GM12874 (cell line): ENCODE measurements around the gene MBOAT7.

Experiments used
- TF ChIP-seq, protein P1 (sequence below): IDR thresholded peaks from 2 replicates; pipeline ENCODE4 v1.5.1; 2011; ENCODE audit warnings: low read depth, mild to moderate bottlenecking, control low read depth, low read length, moderate library complexity; ENCODE audit not compliant: insufficient read depth

MBOAT7 gene

DNA sequence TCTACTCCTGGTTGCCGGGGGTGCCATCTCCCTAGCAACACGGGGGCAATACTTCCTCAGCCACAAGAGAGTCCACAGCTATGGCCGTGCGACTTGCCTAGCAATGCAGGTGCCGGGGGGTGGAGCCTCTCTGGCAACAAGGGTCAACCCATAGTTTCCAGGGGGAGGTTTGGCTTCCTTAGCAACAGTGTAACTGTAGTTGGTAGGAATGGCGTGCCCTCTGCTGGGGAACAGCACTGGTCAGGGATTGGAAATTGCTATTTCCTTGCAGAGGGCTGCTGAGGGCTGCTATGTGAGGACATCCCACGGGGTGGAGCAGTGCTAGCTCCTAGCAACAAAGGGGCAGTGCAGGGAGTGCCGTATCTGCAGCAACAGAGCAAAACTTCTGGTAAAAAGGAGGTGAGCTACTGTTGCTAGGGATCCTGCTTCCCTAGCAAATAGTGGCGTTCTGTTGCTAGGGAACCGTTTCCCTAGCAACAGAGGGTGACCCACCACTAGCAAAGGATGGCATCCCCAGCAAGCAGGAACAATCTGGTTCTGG, 9.4 kb downstream of the MBOAT7 start:
- TF ChIP-seq, protein P1, sequence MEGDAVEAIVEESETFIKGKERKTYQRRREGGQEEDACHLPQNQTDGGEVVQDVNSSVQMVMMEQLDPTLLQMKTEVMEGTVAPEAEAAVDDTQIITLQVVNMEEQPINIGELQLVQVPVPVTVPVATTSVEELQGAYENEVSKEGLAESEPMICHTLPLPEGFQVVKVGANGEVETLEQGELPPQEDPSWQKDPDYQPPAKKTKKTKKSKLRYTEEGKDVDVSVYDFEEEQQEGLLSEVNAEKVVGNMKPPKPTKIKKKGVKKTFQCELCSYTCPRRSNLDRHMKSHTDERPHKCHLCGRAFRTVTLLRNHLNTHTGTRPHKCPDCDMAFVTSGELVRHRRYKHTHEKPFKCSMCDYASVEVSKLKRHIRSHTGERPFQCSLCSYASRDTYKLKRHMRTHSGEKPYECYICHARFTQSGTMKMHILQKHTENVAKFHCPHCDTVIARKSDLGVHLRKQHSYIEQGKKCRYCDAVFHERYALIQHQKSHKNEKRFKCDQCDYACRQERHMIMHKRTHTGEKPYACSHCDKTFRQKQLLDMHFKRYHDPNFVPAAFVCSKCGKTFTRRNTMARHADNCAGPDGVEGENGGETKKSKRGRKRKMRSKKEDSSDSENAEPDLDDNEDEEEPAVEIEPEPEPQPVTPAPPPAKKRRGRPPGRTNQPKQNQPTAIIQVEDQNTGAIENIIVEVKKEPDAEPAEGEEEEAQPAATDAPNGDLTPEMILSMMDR, result peak; percentile 46

DNA sequence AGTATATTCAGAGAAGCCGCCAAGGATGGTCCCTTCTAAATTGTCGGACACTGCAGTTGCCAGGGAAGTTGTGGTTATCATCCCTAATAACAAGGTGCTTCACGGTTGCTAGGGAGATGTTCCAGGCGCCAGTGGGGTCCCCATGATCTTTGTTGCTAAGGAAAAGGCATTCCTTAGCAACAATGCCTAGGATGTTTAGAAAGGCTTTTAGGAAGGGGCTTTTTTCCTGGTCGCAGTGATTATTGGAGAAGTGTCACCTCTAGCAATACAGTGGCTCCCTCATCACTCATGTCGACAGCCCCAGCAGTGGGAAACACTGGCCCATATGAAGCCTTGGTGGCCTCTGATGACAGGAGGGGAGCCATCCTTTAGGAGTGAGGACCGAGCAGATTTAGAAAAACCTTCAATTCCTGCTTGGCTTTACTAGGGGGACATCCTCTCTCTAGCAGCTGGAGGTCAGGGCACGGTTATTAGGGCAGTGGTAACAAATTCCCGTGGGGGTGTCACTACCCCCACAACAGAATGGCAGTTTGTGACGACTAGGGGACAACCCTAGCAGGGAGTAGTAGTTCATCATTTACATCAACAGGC, 10.0 kb downstream of the MBOAT7 start:
- TF ChIP-seq, protein P1, result no peak

DNA sequence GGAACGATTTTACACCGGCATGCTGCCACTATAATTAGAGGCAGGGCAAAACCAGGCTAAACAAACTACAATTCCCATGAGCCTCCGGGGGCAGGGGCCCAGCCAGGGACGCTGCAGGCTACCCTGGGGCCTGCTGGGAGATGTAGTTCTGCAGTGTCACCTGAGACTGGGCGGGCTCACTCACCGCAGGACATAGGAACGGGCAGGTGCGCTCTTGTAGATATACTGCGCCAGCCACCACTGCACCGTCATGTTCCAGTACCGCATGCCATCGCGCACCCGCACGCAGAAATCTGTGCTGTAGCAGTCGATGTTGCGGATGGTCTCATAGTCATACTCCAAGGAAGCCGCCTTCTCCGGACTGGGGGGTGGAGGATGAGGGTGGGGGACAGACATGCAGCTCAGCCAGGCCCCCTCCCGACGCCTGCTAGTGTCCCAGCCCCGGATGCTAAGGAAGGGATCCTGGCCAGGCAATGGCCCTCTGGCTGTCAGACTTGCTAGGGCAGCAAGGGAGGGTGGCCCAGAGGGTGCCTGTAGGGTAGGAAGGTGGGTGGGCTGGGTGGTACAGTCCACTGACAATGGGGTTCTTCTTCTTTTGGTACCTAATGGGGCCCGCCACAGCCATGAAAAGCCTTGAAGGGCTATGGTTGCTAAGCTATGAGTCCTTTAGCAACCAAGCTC, 10.7 kb downstream of the MBOAT7 start:
- TF ChIP-seq, protein P1, result no peak

DNA sequence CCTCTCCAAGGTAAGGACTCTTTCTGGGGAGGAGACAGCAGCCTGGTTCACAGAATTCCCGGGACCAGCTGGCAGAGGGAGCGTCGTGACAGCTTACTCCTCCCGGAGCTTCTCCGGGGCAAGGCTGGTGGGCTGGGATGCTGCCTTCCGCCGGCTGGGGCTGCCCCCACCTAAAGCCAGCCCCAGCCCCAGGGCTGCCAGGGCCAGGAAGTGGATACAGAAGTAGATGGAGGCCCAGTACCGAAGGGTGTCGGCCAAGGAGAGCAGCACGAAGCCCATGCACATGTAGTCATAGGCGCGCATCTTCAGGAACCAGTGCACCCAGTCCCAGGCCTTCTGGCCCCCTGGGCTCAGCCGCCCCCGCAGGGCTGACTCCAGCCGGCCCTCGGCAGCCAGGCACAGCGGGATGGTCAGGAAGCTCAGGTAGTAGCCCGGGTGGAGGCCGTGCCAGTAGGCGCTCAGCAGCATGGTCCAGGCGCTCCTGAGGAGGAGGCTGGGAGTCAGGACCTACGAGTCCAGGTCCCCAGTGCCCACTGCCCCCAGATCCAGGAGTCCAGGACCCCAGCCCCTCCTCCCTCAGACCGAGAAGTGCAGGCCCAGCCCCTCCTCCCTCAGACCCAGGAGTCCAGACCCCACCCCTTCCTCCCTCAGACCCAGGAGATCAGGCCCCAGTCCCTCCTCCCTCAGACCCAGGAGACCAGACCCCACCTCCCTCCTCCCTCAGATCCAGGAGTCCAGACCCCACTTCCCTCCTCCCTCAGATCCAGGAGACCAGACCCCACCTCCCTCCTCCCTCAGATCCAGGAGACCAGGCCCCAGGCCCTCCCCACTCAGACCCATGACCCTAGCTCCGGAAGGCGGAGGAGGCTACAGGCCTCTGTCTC, 15.2 kb downstream of the MBOAT7 start:
- TF ChIP-seq, protein P1, result no peak

DNA sequence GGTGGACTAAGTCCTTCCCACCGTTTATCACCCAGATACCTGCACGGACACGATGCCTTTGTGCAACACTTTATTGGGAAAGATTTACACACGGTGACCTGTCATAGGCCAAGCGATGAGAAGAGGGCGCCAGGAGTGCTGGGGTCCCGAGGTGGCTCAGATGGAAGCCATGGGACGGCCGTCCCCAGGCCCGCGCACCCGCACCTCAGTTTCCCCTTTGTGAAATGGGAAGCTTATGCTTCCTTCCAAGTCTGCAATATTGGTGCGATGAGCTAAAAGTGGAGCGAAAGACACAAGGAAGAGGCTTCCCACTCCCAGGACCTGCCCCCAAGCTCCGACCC, 16.1 kb downstream of the MBOAT7 start:
- TF ChIP-seq, protein P1, result no peak

DNA sequence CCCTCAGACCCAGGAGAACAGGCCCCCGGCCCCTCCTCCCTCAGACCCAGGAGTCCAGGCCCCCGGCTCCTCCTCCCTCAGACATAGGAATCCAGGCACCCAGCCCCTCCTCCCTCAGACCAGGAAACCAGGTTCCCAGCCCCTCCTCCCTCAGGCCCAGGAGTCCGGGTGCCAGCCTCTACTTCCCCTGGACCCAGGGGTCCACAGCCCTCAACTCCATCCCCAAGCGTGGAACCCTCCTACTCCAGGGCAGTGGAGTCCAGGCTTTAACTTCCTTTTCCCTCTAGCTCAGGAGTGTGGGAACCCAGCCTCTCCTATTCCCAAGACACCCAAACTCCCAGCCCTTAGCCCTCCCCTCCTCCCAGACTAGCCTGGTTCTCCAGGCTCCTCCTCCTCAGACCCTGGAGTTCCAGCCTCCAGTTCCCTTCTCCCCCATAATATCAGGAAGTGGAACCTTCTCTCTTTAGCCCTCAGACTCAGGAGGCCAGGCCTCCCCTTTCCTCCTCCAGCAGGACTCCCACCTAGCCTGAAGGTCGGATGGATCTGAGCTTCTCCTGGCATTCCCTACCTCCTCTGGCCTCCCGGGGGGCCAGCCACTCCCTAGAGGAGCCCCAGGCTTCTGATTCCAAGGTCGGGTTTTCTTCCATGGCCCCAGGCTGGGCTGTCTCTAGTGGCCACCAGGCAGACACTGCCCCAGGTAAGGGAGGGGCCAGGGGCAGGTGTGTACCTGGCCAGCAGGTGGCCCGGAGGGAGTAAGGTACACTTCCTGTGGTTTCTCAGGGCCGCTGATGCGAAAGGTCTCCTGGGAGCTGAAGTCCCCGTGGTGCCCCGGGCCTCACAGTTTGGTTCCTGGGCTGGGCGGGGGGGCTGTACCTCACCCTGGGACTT, 16.7 kb downstream of the MBOAT7 start, which contains the start of gene TMC4:
Gene TMC4 (minus strand): TSS at position 690 of the 888 bp plus-strand sequence. CDS start 43 bp downstream, at position 647.
- TF ChIP-seq, protein P1, result peak; percentile 26; the same call in 1 of the 2 replicates
